ENCODE data around the gene ZNF385B. TPM values are rescaled to one million over a fixed set of nuclear protein-coding genes. Genes with fewer than 3 reads are reported as not detected.
A peak's percentile ranks its signal among the peaks of the same experiment; 100 is the strongest.

The ZNF385B gene
- total RNA-seq, 6 experiments from 2014 or later, result 0.08 to 0.26 (median 0.22) TPM; not detected in 1

DNA sequence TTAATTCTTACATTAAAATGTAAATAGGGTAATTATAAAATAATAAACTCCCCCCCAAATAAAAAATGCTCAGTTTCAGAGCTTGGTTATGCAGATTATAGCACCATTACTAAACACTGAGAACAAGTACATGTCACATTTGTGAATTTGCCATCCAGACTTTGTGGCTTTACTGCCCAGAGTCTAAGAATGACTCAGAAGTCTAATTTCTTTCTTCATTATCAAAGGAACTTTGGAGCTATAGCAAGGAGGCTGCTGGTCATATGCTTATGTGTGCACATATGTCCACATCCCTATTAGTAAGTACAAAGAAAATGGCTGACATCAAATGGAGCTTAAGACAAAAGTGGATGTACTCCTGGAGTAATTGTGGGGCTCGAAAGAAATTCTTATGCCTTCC, 348.2 kb downstream of the ZNF385B start:
- TF ChIP-seq CTCF (IDR thresholded peaks at IDR 0.05), result no peak
- Mint-ChIP-seq H3K4me3 (no peak overlapping the region), H3K36me3 (ENCODE audit: low read depth) (peaks cover 11% of the 10 kb centered on the region; the same call in 1 of the 2 replicates), H3K9me3 (peaks cover 12% of the 10 kb centered on the region; the same call in 1 of the 2 replicates), H3K27me3 (ENCODE audit: insufficient read depth) (no peaks in the 10 kb centered on the region), H3K27ac (no peak overlapping the region; the same call in 1 of the 2 replicates), H3K4me1 (ENCODE audit: low read depth) (peaks cover 15% of the 10 kb centered on the region)
- DNase-seq, result peak; percentile 34

DNA sequence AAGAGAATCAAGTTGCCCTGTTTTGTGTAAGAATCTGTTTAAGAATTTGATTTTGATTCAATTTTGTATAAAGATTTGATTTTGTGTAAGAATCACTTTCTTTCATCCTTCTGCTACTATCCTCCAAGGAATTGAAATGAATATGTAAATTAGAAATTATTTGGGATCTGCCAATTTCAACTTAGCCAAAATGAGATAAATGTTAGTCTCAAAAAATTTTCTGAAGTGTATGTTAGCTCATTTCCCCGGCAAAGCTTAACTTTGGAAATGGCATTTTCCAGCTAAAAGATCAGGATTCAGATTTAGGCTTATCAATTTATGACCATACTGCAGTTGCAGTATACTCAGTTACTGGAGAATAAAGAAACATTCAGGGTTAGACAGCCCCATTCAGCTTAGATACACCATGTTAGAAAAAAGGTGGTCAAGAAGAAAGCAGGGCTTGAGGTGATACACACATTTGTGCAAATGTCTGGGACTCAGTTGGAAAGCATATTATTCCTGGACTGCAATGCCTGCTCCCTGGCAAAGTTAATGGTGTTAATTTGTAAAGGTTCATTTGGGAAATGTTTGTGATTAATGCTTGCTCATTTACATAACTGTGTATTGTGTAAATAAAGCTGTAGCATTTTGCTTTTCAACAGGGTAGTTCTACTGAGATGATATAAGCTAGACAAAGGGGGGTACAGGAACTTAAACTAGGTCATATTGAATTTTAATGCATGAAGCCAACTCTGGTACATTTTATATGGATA, 349.0 kb downstream of the ZNF385B start:
- DNase-seq, result no peak
- Mint-ChIP-seq H3K27me3 (ENCODE audit: insufficient read depth) (no peaks in the 10 kb centered on the region), H3K9me3 (peaks cover 12% of the 10 kb centered on the region; the same call in 1 of the 2 replicates), H3K4me1 (ENCODE audit: low read depth) (peaks cover 15% of the 10 kb centered on the region), H3K36me3 (ENCODE audit: low read depth) (peaks cover 11% of the 10 kb centered on the region; the same call in 1 of the 2 replicates), H3K27ac (no peak overlapping the region), H3K4me3 (no peak overlapping the region)
- no peak for TF ChIP-seq CTCF (IDR thresholded peaks at IDR 0.05)

- peaks cover 12% of the 10 kb centered on the region; the same call in 1 of the 2 replicates for H3K9me3 Mint-ChIP-seq
- peaks cover 15% of the 10 kb centered on the region for H3K4me1 Mint-ChIP-seq (ENCODE audit: low read depth)
- no peak for DNase-seq
- TF ChIP-seq CTCF (IDR thresholded peaks at IDR 0.05), result no peak
- peaks cover 11% of the 10 kb centered on the region; the same call in 1 of the 2 replicates for H3K36me3 Mint-ChIP-seq (ENCODE audit: low read depth)
- H3K27ac Mint-ChIP-seq, result no peak overlapping the region
- H3K27me3 Mint-ChIP-seq (ENCODE audit: insufficient read depth), result no peaks in the 10 kb centered on the region
- no peak overlapping the region for H3K4me3 Mint-ChIP-seq
Observed at GRCh38 chr2:179511105-179511789, 350.2 kb downstream of the ZNF385B start.

GRCh38 chr2:179495315-179495714, 366.1 kb downstream of the ZNF385B start:
- TF ChIP-seq CTCF (IDR thresholded peaks at IDR 0.05), result no peak
- H3K27me3 Mint-ChIP-seq (ENCODE audit: insufficient read depth), result no peaks in the 10 kb centered on the region
- H3K27ac Mint-ChIP-seq, result no peak overlapping the region
- no peaks in the 10 kb centered on the region for H3K36me3 Mint-ChIP-seq (ENCODE audit: low read depth)
- H3K4me1 Mint-ChIP-seq (ENCODE audit: low read depth), result peaks cover 4% of the 10 kb centered on the region
- no peak for DNase-seq
- H3K9me3 Mint-ChIP-seq, result no peaks in the 10 kb centered on the region
- no peak overlapping the region for H3K4me3 Mint-ChIP-seq

- H3K9me3 Mint-ChIP-seq, result no peaks in the 10 kb centered on the region
- H3K27me3 Mint-ChIP-seq (ENCODE audit: insufficient read depth), result no peaks in the 10 kb centered on the region
- no peak overlapping the region for H3K4me3 Mint-ChIP-seq
- no peaks in the 10 kb centered on the region for H3K36me3 Mint-ChIP-seq (ENCODE audit: low read depth)
- no peak for DNase-seq
- no peak overlapping the region for H3K27ac Mint-ChIP-seq
- H3K4me1 Mint-ChIP-seq (ENCODE audit: low read depth), result peaks cover 14% of the 10 kb centered on the region
- no peak for TF ChIP-seq CTCF (IDR thresholded peaks at IDR 0.05)
Observed at GRCh38 chr2:179488563-179488962, 372.8 kb downstream of the ZNF385B start.
